Measurements from ENCODE around the gene YRDC. TPM values are rescaled to one million over a fixed set of nuclear protein-coding genes. Genes with fewer than 3 reads are reported as not detected.
A peak's percentile ranks its signal among the peaks of the same experiment; 100 is the strongest.

YRDC gene
- total and polyA plus RNA-seq, 2 of the 13 experiments (the other 11 are each of a cell fraction or from before 2014, with no cell fraction given): 27.5 to 29.2 TPM

DNA sequence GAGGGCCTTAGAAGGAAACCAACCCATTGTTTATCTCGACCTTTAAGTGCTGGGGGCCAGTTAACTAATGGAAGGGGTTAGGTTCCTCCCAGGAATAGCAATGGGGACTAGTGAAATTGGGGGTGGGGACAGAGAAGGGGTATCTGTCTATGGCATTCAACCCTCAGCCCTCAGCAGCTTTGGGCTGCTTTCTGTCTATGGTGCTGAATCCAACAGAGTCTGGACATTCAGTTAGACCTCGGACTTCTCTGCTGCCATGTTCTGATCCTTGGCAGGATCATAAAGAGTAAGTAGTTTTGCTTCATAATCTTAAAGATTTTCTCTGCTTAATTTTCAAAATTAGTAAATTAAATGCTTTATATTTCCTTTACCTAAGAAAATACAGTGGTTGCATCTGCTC lies 40.5 kb downstream of the YRDC start:
- ChIA-PET CTCF (ENCODE audit: low intra/inter-chr PET ratio, low total read pairs) (no interaction called here), POLR2A (no interaction called here)
- DNase-seq (ENCODE audit: low spot score) (no peak), ATAC-seq (no peak), FAIRE-seq (no peak)
- no peak overlapping the region for H3K4me2 ChIP-seq (ENCODE audit: low read depth, low read length)
- H3K9ac ChIP-seq (ENCODE audit: insufficient read depth, low read depth, low read length): no peak overlapping the region
- intact Hi-C loops (cut with micrococcal nuclease; ENCODE audit: unreplicated experiment): no loop called here
- no peaks in the 10 kb centered on the region for H4K20me1 ChIP-seq (ENCODE audit: insufficient read depth, low read length)
- WGBS (ENCODE audit: low lambda C conversion rate): 5% methylated on average over 2 of the region's 2 CpGs
- H3K9me3 ChIP-seq (ENCODE audit: low read length): no peaks in the 10 kb centered on the region
- no peak overlapping the region for H3K27ac ChIP-seq (ENCODE audit: extremely low read length, insufficient read depth, low read length)
- peaks cover 0 to 38% of the 10 kb centered on the region in 2 experiments; a peak in 4 of 5 replicates for H3K27me3 ChIP-seq (ENCODE audit: control insufficient read depth in 1 of 2, insufficient read depth in 2 of 2, low read length in 2 of 2)
- no peak overlapping the region for H2AFZ ChIP-seq (ENCODE audit: low read length)
- no peak overlapping the region for H3K4me3 ChIP-seq (replicated peaks in 1 of 3; ENCODE audit: insufficient read depth in 1 of 3, low read depth in 2 of 3, low read length in 3 of 3)
- no peaks in the 10 kb centered on the region for H3K36me3 ChIP-seq (replicated peaks in 1 of 2; ENCODE audit: control insufficient read depth in 1 of 2, insufficient read depth in 2 of 2, low read length in 2 of 2)
- no peaks in the 10 kb centered on the region for H3K79me2 ChIP-seq (ENCODE audit: insufficient read depth, low read length)
- H3K4me1 ChIP-seq (ENCODE audit: insufficient read depth, low read length): peaks cover 6% of the 10 kb centered on the region; the same call in 1 of the 2 replicates
- in situ Hi-C loops (cut with HindIII; ENCODE audit: extremely low pct_ligation_motif_present, low pct_unique_long_range_greater_than_20kb): no loop called here
- TF ChIP-seq, protein P1, sequence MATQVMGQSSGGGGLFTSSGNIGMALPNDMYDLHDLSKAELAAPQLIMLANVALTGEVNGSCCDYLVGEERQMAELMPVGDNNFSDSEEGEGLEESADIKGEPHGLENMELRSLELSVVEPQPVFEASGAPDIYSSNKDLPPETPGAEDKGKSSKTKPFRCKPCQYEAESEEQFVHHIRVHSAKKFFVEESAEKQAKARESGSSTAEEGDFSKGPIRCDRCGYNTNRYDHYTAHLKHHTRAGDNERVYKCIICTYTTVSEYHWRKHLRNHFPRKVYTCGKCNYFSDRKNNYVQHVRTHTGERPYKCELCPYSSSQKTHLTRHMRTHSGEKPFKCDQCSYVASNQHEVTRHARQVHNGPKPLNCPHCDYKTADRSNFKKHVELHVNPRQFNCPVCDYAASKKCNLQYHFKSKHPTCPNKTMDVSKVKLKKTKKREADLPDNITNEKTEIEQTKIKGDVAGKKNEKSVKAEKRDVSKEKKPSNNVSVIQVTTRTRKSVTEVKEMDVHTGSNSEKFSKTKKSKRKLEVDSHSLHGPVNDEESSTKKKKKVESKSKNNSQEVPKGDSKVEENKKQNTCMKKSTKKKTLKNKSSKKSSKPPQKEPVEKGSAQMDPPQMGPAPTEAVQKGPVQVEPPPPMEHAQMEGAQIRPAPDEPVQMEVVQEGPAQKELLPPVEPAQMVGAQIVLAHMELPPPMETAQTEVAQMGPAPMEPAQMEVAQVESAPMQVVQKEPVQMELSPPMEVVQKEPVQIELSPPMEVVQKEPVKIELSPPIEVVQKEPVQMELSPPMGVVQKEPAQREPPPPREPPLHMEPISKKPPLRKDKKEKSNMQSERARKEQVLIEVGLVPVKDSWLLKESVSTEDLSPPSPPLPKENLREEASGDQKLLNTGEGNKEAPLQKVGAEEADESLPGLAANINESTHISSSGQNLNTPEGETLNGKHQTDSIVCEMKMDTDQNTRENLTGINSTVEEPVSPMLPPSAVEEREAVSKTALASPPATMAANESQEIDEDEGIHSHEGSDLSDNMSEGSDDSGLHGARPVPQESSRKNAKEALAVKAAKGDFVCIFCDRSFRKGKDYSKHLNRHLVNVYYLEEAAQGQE (IDR thresholded peaks at IDR 0.05; ENCODE audit: borderline replicate concordance in 1 of 2, low read depth in 1 of 2, low read length in 2 of 2): peak in 1 of 2 experiments; percentile 37; a peak in 1 of 4 replicates
- no peak for TF ChIP-seq ZNF570 (CRISPR knock-in tag; IDR thresholded peaks at IDR 0.05; ENCODE audit: borderline replicate concordance)
- BruUV-seq (replicated peaks): no TSS peak

Measured in HepG2 (cell line).